Neural progenitor cell (in vitro differentiated cells): ENCODE measurements around the gene EHBP1.

Experiments
- CTCF ChIP-seq: fragments of 200-600 bp; sonication (generic); IDR thresholded peaks from 2 replicates; pipeline ENCODE4 v1.5.1; 2017; ENCODE audit warnings: antibody characterized with exemption, mild to moderate bottlenecking
- EZH2 ChIP-seq: fragments of 200-600 bp; sonication (generic); IDR thresholded peaks from 2 replicates; pipeline ENCODE4 v1.6.1; 2017; ENCODE audit warnings: antibody characterized with exemption, mild to moderate bottlenecking, moderate library complexity
- EZH2phosphoT487 ChIP-seq: fragments of 200-600 bp; sonication (generic); IDR thresholded peaks from 2 replicates; pipeline ENCODE4 v1.6.1; 2017; ENCODE audit warnings: antibody characterized with exemption

DNA sequence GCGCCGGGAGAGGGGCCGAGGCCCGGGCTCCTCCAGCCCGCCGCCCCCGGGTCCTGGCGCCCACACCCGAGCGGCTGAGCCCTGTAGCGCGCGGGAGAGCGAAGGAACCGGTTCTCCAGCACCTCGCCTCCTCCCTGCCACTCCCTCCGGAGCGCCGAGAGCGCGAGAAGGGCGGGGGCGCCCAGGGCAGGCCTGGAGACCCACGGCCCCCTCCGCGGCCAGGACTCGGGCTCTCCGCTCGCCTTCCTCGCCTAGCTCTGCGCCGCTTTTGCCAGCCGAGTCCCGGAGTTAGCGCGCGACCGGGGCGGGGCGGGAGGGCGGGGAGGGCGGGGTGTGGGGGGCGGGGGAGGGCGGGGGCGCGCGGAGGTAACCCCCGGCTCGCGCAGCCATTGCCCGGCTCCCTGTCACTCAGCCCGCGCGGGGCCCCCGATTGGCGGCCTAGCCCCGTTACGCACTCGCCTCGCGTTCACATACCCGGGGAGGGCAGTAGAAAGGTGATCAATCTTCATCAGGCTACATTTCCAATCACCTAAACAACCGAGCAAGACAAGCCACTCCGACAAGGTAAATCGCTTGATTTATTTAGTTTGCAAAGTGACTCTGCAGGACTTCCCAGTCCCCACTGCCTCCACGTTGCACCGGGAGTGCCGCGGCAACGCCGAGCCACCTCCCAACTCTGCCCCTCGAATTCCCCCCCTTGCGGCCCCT lies 345.0 kb downstream of the EHBP1 start, which contains the start of gene OTX1:
- TF ChIP-seq CTCF (no peak), EZH2 (no peak), EZH2phosphoT487 (no peak)
